Aorta (tissue), 5 donors: ENCODE results near the gene UMAD1. TPM values are rescaled to one million over a fixed set of nuclear protein-coding genes. Genes with fewer than 3 reads are reported as not detected.

Experiments
- ATAC-seq: fragments of 200-7000 bp; cut with Tn5 transposase; one replicate; pipeline ENCODE4 v1.9.1; 2022; ENCODE audit warnings: moderate library complexity; ENCODE audit not compliant: low FRiP score
- DNase-seq, 2 donors: peaks; one replicate each; pipeline ENCODE4 v3.0.0-alpha.2; 2020
- H3K27ac ChIP-seq, 2 donors: one replicate each; pipeline ENCODE4 v1.5.1; 2013; ENCODE audit warnings: low read length in 2 of 2, mild to moderate bottlenecking in 2 of 2, moderate library complexity in 2 of 2, control low read depth in 1 of 2, inconsistent platforms in 1 of 2, low read depth in 1 of 2
- H3K27me3 ChIP-seq, 2 donors: one replicate each; pipeline ENCODE4 v1.6.1; 2013; ENCODE audit warnings: control low read depth in 1 of 2, low read length in 1 of 2, mild to moderate bottlenecking in 1 of 2, moderate library complexity in 1 of 2; ENCODE audit not compliant: insufficient read depth in 2 of 2, control insufficient read depth in 1 of 2
- H3K36me3 ChIP-seq, 2 donors: one replicate each; pipeline ENCODE4 v1.6.1; 2013; ENCODE audit warnings: control low read depth in 1 of 2, low read length in 1 of 2, mild to moderate bottlenecking in 1 of 2; ENCODE audit not compliant: insufficient read depth in 2 of 2, control insufficient read depth in 1 of 2
- H3K4me1 ChIP-seq, 2 donors: one replicate each; pipeline ENCODE4 v1.6.1; 2013; ENCODE audit warnings: low read length in 2 of 2, control low read depth in 1 of 2, mild to moderate bottlenecking in 1 of 2, moderate library complexity in 1 of 2; ENCODE audit not compliant: insufficient read depth in 2 of 2, control insufficient read depth in 1 of 2
- H3K4me3 ChIP-seq, 2 donors: one replicate each; pipeline ENCODE4 v1.5.1; 2013; ENCODE audit warnings: low read length in 2 of 2, control low read depth in 1 of 2, mild to moderate bottlenecking in 1 of 2
- H3K9me3 ChIP-seq: one replicate; pipeline ENCODE4 v1.6.1; 2013; ENCODE audit warnings: mild to moderate bottlenecking, low read length; ENCODE audit not compliant: control insufficient read depth
- WGBS, 2 donors: extraction: QIAGEN DNeasy Blood & Tissue Kit; methylation state at CpG; one replicate each; pipeline ENCODE4 v1.1.7; 2013; 5-methylcytosine and 5-hydroxymethylcytosine counted together
- intact Hi-C, 2 donors: fragments of 100-400 bp; cut with DNase I; formaldehyde crosslinking; loops; one replicate each; pipeline versions ENCODE4 v1.14.2 to v1.15.0; 2022
- polyA plus RNA-seq, 2 donors: library from polyadenylated mRNA; stranded (reverse); fragments of 200-250 nt; gene quantifications; one replicate each; pipeline ENCODE4 v1.2.3, GENCODE V29; 2013
- total RNA-seq, 2 donors: library from RNA; stranded (reverse); fragmentation: NEBNext Ultra II Directional; extraction: Animal tissue kit (Norgen Biotek cat#: 25700); gene quantifications; one replicate each; pipeline ENCODE4 v1.2.1, GENCODE V29; 2021
- donor health status: healthy with polysubstance abuse.
- donor health status: Bipolar disorder and iron deficiency.
- donor health status: DM: no; HTN: no; CAD: no.
- donor health status: DM: no; HTN: no; CAD: no.
- donor health status: DM: yes; HTN: yes; CAD: no.

UMAD1 gene
- total and polyA plus RNA-seq, 4 donors = 11.8 to 18.9 (median 15.5) TPM

DNA sequence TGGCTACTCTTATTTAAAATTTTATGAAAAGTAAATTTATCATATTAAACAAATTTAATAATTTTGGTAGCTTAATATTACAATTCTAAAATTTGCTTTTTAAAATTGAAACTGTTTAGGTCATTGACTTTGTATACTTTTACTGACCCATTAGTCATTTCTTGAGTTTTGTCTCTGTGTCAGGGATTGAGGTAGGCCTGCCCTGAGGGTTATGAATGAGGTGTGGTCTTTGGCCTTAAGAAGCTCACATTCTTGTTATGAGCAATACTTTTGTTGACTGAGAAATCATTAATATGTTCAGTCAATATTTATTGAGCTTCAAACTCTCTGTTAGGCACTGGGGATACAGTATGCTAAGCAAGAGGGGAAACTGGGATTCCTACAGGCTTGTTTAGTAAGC, 124.9 kb downstream of the UMAD1 start:
- no peak overlapping the region for H3K4me3 ChIP-seq
- H3K27ac ChIP-seq = no peak overlapping the region
- intact Hi-C loops = no loop called here
- H3K9me3 ChIP-seq = no peaks in the 10 kb centered on the region
- ATAC-seq (no peak), DNase-seq (no peak)
- no peaks in the 10 kb centered on the region for H3K36me3 ChIP-seq
- no peaks in the 10 kb centered on the region for H3K4me1 ChIP-seq
- no peaks in the 10 kb centered on the region for H3K27me3 ChIP-seq

DNA sequence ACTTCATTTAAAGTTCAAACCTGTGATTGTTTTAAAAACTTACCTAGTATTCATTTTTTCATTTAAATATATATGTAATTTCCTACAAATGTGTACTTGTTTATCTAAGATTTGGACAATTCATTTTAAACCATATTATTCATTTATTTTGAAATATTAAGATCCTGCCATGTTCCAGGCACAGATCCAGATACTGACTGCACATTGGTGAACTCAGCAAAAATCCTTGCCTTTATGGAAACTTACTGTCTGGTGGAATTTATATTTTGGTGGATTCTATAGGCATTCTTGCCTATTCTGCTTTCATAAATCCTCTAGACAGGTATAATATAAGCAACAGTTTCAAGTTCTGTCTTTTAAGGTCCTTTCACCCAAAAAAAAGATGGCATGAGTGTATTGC, 126.1 kb downstream of the UMAD1 start:
- Histone ChIP-seq H3K9me3 (no peaks in the 10 kb centered on the region), H3K27ac (no peak overlapping the region), H3K4me1 (no peaks in the 10 kb centered on the region), H3K27me3 (no peaks in the 10 kb centered on the region), H3K4me3 (no peak overlapping the region), H3K36me3 (no peaks in the 10 kb centered on the region)
- ATAC-seq (no peak), DNase-seq (no peak)
- intact Hi-C loops = no loop called here

GRCh38 chr7:7768977-7769709, 128.6 kb downstream of the UMAD1 start:
- no peak overlapping the region for H3K4me3 ChIP-seq
- no peaks in the 10 kb centered on the region for H3K36me3 ChIP-seq
- H3K27me3 ChIP-seq = no peaks in the 10 kb centered on the region
- no peak overlapping the region for H3K27ac ChIP-seq
- DNase-seq = no peak
- no peaks in the 10 kb centered on the region for H3K4me1 ChIP-seq
- intact Hi-C loops = no loop called here
- 87 to 92% methylated on average over 5 of the region's 5 CpGs for WGBS, 2 donors
- ATAC-seq = no peak
- no peaks in the 10 kb centered on the region for H3K9me3 ChIP-seq

DNA sequence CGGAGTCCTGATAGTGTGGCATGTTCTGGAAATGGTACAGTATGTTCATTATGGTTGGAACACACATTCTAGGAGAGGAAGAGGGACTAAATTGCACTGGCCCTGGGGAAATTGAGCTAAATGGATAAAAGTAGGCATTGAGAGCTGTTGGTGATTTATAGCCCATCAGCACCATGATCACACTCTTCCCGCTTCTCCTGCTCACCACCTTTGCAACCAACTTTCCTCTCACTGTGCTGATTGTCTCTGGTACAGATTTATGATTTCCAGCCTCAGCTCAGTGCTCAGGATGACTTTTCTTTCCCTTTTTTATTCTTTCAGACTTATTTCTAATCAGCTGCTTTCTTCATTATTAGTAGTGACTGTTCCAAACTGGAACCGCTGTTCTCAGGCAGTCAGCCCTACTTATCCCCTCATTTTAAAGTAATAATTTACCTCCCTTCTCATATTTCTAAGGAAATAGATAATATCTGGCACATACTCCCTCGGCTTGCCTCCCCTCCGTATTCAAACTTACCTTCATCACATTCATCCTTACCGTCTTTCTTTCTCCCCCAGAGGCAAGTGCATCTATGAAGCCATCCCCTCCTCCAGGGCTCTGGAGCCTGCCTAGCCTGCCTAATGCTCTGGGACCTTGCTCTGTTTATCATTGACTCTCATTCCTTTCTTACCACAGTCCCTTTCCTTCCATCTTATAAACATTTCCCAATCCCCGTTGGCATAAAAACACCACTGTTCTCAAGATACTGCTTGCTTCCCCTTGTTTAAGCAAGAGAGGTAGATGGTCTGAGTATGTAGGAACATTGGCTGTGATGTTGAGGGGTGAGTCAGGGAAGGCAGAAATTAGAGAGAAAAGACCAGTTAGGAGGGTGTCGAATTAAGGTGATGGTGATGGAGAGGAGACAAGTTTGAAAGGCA, 129.4 kb downstream of the UMAD1 start:
- ATAC-seq (no peak), DNase-seq (no peak)
- Histone ChIP-seq H3K27me3 (no peaks in the 10 kb centered on the region), H3K27ac (no peak overlapping the region), H3K36me3 (no peaks in the 10 kb centered on the region), H3K9me3 (no peaks in the 10 kb centered on the region), H3K4me1 (no peaks in the 10 kb centered on the region), H3K4me3 (no peak overlapping the region)
- 86 to 91% methylated on average over 8 of the region's 8 CpGs for WGBS, 2 donors
- intact Hi-C loops = no loop called here

DNA sequence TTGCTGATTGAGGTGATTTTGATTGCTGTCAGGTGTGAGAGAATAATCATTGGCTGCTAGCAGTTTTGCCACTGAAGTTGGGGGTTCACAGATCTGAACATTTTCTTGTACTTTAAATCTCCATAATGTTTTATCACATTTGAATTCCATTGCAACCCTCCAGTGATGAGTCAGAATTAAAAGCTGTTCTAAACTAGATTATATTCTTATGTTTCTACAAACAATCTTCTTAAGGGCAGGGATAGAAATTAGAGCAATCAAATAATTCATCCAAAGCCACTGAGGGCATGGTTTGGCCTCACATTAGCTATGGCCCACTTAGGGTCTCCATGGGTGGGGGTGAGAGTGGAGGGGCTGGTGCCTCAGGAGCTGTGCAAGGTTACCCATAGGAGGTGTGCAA, 130.9 kb downstream of the UMAD1 start:
- Histone ChIP-seq H3K9me3 (no peaks in the 10 kb centered on the region), H3K4me3 (no peak overlapping the region), H3K27ac (no peak overlapping the region), H3K27me3 (no peaks in the 10 kb centered on the region), H3K4me1 (no peaks in the 10 kb centered on the region), H3K36me3 (no peaks in the 10 kb centered on the region)
- ATAC-seq = no peak
- no peak for DNase-seq
- intact Hi-C loops = no loop called here

DNA sequence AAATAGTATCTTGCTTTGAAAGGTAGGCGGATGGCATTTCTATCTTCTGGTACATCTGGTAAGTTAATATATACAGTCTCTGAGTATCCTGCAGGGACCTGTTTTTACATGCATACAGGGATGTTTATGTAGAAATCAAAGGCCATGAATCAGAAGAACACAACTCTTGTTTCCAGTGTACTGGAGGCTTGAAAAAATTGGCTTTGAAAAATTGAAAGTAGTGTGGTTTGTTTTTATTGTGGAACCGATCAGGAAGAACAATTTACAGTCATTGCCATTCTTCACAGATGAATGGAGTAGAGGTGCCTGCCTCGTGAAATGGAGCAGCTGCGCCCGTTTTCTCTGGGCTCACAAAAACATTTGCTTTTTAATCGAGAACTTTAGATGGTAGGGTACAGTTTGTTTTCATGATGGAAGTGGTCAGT, 131.9 kb downstream of the UMAD1 start:
- ATAC-seq = no peak
- no peaks in the 10 kb centered on the region for H3K9me3 ChIP-seq
- H3K4me1 ChIP-seq = no peaks in the 10 kb centered on the region
- 71 to 80% methylated on average over 6 of the region's 6 CpGs for WGBS, 2 donors
- DNase-seq = no peak
- no peak overlapping the region for H3K4me3 ChIP-seq
- H3K36me3 ChIP-seq = no peaks in the 10 kb centered on the region
- intact Hi-C loops = no loop called here
- H3K27me3 ChIP-seq = no peaks in the 10 kb centered on the region
- H3K27ac ChIP-seq = no peak overlapping the region

DNA sequence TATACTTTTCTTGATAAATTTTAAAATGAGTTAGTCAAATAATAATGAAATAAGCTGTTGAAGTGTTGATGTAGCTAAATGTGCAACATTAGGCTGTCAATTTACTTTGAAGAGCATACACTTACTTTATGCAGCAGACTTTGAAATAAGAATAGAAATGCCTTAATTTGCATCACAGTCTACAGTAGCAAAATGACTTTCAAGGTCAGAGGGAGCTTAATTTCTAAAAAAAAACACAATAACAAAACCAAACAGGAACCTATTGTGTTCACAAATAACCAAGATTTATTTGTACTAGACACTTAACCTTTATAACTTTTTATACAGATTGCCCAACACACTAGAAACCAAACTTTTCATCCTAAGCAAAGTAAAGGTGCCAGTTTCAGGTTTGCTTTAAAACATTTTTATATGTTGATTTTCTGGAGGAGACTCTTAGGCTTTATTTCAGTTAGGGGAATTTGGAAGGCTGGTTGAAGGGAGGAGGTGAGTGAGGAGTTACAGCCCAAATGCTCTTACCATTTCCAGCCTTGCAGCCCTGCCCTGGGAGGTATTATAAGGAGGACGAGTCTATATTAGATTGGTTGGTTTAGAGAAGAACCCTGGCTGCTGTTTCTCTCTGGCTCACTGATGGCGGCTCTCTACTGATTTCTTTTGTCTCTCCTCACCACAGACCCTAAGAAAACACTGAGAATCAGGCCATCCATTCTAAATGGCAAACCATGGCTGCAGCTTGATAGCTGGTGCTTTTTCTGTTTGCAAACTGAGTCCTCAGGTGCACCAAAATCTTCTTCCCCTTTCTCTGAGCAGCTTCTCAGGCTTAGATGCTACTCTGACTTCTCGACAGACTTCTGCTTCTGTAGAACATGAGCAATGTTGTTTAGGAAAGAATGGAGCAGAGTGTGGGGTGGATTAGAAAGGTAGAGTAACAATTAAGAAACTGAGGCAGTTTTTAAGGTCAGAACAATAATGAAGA, 133.1 kb downstream of the UMAD1 start:
- intact Hi-C loops = no loop called here
- Histone ChIP-seq H3K27me3 (no peaks in the 10 kb centered on the region), H3K4me1 (no peaks in the 10 kb centered on the region), H3K27ac (no peak overlapping the region), H3K4me3 (no peak overlapping the region), H3K9me3 (no peaks in the 10 kb centered on the region), H3K36me3 (no peaks in the 10 kb centered on the region)
- ATAC-seq = no peak
- no peak for DNase-seq
- WGBS, 2 donors = 88 to 91% methylated on average over 3 of the region's 3 CpGs

- ATAC-seq = no peak
- Histone ChIP-seq H3K4me1 (no peaks in the 10 kb centered on the region), H3K4me3 (no peak overlapping the region), H3K9me3 (no peaks in the 10 kb centered on the region), H3K27me3 (no peaks in the 10 kb centered on the region), H3K36me3 (no peaks in the 10 kb centered on the region), H3K27ac (no peak overlapping the region)
- WGBS, 2 donors = 86 to 97% methylated on average over 1 of the region's 1 CpG
- DNase-seq = no peak
- intact Hi-C loops = no loop called here
Observed at GRCh38 chr7:7779888-7780287, 139.3 kb downstream of the UMAD1 start.
